HCT116 (cell line): Measurements from ENCODE around the gene UBE3D. TPM values are rescaled to one million over a fixed set of nuclear protein-coding genes. Genes with fewer than 3 reads are reported as not detected.

ENCODE experiments used
- ATAC-seq: fragments of 200-7000 bp; cut with Tn5 transposase; 2 replicates; pipeline ENCODE4 v1.9.1; 2020; ENCODE audit warnings: mild to moderate bottlenecking, moderate library complexity
- BruUV-seq: library from RNA; stranded (reverse); fragments of 400-500 nt; replicated peaks from 2 replicates; lab custom pipeline; 2021; lab: Mats Ljungman, UMichigan
- CTCF ChIA-PET: fragments of 300-600 bp; sonication (Branson Sonifier 250); formaldehyde crosslinking; loops from one replicate; lab custom pipeline; 2021; ENCODE audit warnings: antibody characterized with exemption; lab: Charles Lee
- POLR2A ChIA-PET: fragments of 300-600, 350-600 bp; sonication (Branson Sonifier 250); formaldehyde crosslinking; loops from one replicate; lab custom pipeline; 2021; ENCODE audit warnings: antibody characterized with exemption; lab: Charles Lee
- RAD21 ChIA-PET, 2 experiments: fragments of 300-600 bp; sonication (Branson Sonifier 250); formaldehyde crosslinking; loops; one replicate each; lab custom pipeline; 2023; ENCODE audit warnings: low total read pairs in 2 of 2; ENCODE audit not compliant: uncharacterized antibody in 2 of 2, unreplicated experiment in 2 of 2, low non-redundant PET in 1 of 2; lab: Charles Lee
- DNase-seq: peaks from one replicate; pipeline ENCODE4 v3.0.0-alpha.2; 2010; ENCODE audit warnings: low read depth, low spot score
- H2AFZ ChIP-seq: fragments of 200-600 bp; shearing (Covaris generic), sonication (generic); 2 replicates; pipeline ENCODE4 v1.6.1; 2017; ENCODE audit warnings: low read depth, mixed run types, mixed read lengths, antibody characterized with exemption, low read length; ENCODE audit not compliant: poor library complexity, severe bottlenecking
- H3K27ac ChIP-seq: 2 replicates; pipeline ENCODE4 v1.5.1; 2012; ENCODE audit warnings: low read depth, low read length
- H3K27me3 ChIP-seq: fragments of 200-600 bp; sonication (generic); 2 replicates; pipeline ENCODE4 v1.6.1; 2016; ENCODE audit warnings: mixed run types, low read length, mixed read lengths; ENCODE audit not compliant: insufficient read depth
- H3K36me3 ChIP-seq, 2 experiments: fragments of 200-500 bp in 1 of 2; fragments of 200-600 bp in 1 of 2; sonication (Bioruptor generic) in 1 of 2; sonication (generic) in 1 of 2; 2 replicates each; pipeline versions ENCODE4 v1.5.1 to v1.6.1; 2014 to 2016; ENCODE audit warnings: low read length in 2 of 2, inconsistent platforms in 1 of 2, mixed read lengths in 1 of 2, mixed run types in 1 of 2; ENCODE audit not compliant: insufficient read depth in 2 of 2, control insufficient read depth in 1 of 2
- H3K4me1 ChIP-seq, 2 experiments: fragments of 200-600 bp in 1 of 2; sonication (generic) in 1 of 2; 2 replicates each; pipeline versions ENCODE4 v1.5.1 to v1.6.1; 2012 to 2017; ENCODE audit warnings: low read length in 2 of 2, inconsistent platforms in 1 of 2, mild to moderate bottlenecking in 1 of 2, mixed read lengths in 1 of 2, mixed run types in 1 of 2, moderate library complexity in 1 of 2; ENCODE audit not compliant: insufficient read depth in 2 of 2, control insufficient read depth in 1 of 2
- H3K4me2 ChIP-seq: fragments of 200-600 bp; sonication (generic); 2 replicates; pipeline ENCODE4 v1.6.1; 2017; ENCODE audit warnings: mixed run types, low read length, mixed read lengths
- H3K4me3 ChIP-seq, 2 experiments: fragments of 200-600 bp in 1 of 2; sonication (generic) in 1 of 2; replicated peaks in 1 of 2; 2 replicates each; pipeline ENCODE4 v1.5.1; 2011 to 2016; ENCODE audit warnings: low read length in 2 of 2, control low read depth in 1 of 2, low read depth in 1 of 2, mild to moderate bottlenecking in 1 of 2, mixed read lengths in 1 of 2, mixed run types in 1 of 2
- H3K79me2 ChIP-seq: fragments of 200-600 bp; sonication (generic); 2 replicates; pipeline ENCODE4 v1.6.1; 2017; ENCODE audit warnings: mild to moderate bottlenecking, mixed run types, low read length, moderate library complexity, mixed read lengths; ENCODE audit not compliant: insufficient read depth
- H3K9ac ChIP-seq: fragments of 200-600 bp; sonication (generic); 2 replicates; pipeline ENCODE4 v1.6.1; 2016; ENCODE audit warnings: low read length, mixed read lengths
- H3K9me2 ChIP-seq: fragments of 200-600 bp; sonication (generic), shearing (Covaris generic); 2 replicates; pipeline ENCODE4 v1.6.1; 2017; ENCODE audit warnings: mixed run types, mild to moderate bottlenecking, moderate library complexity; ENCODE audit not compliant: insufficient read depth
- H3K9me3 ChIP-seq, 2 experiments: fragments of 200-500 bp in 1 of 2; fragments of 200-600 bp in 1 of 2; sonication (Bioruptor generic) in 1 of 2; sonication (generic) in 1 of 2; 2 replicates each; pipeline ENCODE4 v1.6.1; 2014 to 2017; ENCODE audit warnings: low read length in 2 of 2, mixed read lengths in 2 of 2, inconsistent platforms in 1 of 2, low read depth in 1 of 2, mild to moderate bottlenecking in 1 of 2, mixed run types in 1 of 2, moderate library complexity in 1 of 2; ENCODE audit not compliant: control insufficient read depth in 1 of 2, insufficient read depth in 1 of 2
- H4K20me1 ChIP-seq: fragments of 200-600 bp; sonication (generic), shearing (Covaris generic); 2 replicates; pipeline ENCODE4 v1.6.1; 2017; ENCODE audit warnings: mixed run types, mild to moderate bottlenecking, moderate library complexity; ENCODE audit not compliant: insufficient read depth
- EZH2 ChIP-seq: fragments of 200-600 bp; sonication (generic); IDR thresholded peaks from 2 replicates; pipeline ENCODE4 v1.6.1; 2017; ENCODE audit warnings: antibody characterized with exemption, mixed run types
- EZH2phosphoT487 ChIP-seq: fragments of 200-600 bp; IDR thresholded peaks from 2 replicates; pipeline ENCODE4 v1.6.1; 2018; ENCODE audit warnings: antibody characterized with exemption, borderline replicate concordance
- FOSL1 ChIP-seq: IDR thresholded peaks from 2 replicates; pipeline ENCODE4 v1.6.1; 2012; ENCODE audit warnings: low read depth
- MAX ChIP-seq: IDR thresholded peaks from 2 replicates; pipeline ENCODE4 v1.6.1; 2012
- REST ChIP-seq: IDR thresholded peaks from 2 replicates; pipeline ENCODE4 v1.6.1; 2012; ENCODE audit warnings: low read depth
- SIN3A ChIP-seq: IDR thresholded peaks from 2 replicates; pipeline ENCODE4 v1.6.1; 2012; ENCODE audit warnings: low read depth
- SP1 ChIP-seq: IDR thresholded peaks from 2 replicates; pipeline ENCODE4 v1.6.1; 2012; ENCODE audit warnings: low read depth
- SRF ChIP-seq: IDR thresholded peaks from 2 replicates; pipeline ENCODE4 v1.6.1; 2012; ENCODE audit warnings: low read depth
- TCF7L2 ChIP-seq: IDR thresholded peaks from 2 replicates; pipeline ENCODE4 v1.7.0; 2011; ENCODE audit warnings: borderline replicate concordance, inconsistent platforms; ENCODE audit not compliant: insufficient read depth, insufficient read length; ENCODE audit errors: extremely low read depth
- intact Hi-C: fragments of 100-400 bp; cut with micrococcal nuclease; formaldehyde crosslinking; loops from 2 replicates; pipeline ENCODE4 v1.10.0; 2022
- total RNA-seq: library from RNA; stranded (reverse); gene quantifications from one replicate; pipeline ENCODE4 v1.2.1, GENCODE V29; 2021; ENCODE audit not compliant: unreplicated experiment
- TF ChIP-seq, protein P1 (sequence below), 3 experiments: fragments of 200-600 bp in 1 of 3; sonication (generic) in 1 of 3; IDR thresholded peaks in 2 of 3; conservative IDR thresholded peaks in 1 of 3; 2 replicates each; pipeline ENCODE4 v1.5.1; 2012 to 2017; ENCODE audit warnings: low read depth in 2 of 3, low read length in 2 of 3, antibody characterized with exemption in 1 of 3, borderline replicate concordance in 1 of 3, control low read depth in 1 of 3, mild to moderate bottlenecking in 1 of 3, mixed read lengths in 1 of 3, mixed run types in 1 of 3, moderate library complexity in 1 of 3; ENCODE audit not compliant: insufficient read depth in 1 of 3
- TF ChIP-seq, protein P2 (sequence below): IDR thresholded peaks from 2 replicates; pipeline ENCODE4 v1.6.1; 2011; ENCODE audit warnings: mild to moderate bottlenecking, low read length, moderate library complexity; ENCODE audit not compliant: insufficient replicate concordance; ENCODE audit errors: extremely low read depth

Gene UBE3D
- total RNA-seq, 1 experiment from 2014 or later, result 9.0 TPM

DNA sequence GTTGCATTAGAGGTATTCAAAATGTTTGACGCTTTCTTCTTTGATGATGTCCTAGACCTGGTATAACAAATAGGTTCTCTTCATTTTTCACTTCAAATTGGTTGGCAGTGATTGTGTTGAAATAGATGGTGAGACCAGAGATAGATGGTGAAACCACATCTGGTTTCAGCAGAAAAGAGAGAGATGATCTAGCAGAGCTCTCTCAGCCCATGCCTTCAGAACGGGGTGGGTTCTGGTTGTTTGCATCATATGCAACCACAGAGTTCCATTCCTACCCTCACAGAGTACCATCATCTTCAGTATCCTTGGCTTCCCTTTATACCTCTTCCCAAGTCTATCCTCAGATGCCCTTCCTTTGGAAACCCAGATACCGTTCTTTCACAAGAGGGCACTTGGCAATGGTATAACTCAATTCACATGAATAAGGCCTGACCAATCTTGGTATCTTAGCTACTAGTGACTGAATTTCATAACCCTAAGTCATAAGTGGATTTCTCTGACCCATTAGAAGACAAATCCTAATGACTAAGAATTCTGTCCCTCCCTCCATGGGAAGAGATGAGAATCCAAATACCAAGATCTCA is 93.7 kb downstream of the UBE3D start:
- RAD21 ChIA-PET, result no interaction called here

More for the DNA sequence above, 93.7 kb downstream of the UBE3D start:
- H2AFZ ChIP-seq, result no peak overlapping the region
- no peak for TF ChIP-seq EZH2phosphoT487
- no peak for TF ChIP-seq TCF7L2
- no peak for TF ChIP-seq SIN3A
- TF ChIP-seq, protein P1, sequence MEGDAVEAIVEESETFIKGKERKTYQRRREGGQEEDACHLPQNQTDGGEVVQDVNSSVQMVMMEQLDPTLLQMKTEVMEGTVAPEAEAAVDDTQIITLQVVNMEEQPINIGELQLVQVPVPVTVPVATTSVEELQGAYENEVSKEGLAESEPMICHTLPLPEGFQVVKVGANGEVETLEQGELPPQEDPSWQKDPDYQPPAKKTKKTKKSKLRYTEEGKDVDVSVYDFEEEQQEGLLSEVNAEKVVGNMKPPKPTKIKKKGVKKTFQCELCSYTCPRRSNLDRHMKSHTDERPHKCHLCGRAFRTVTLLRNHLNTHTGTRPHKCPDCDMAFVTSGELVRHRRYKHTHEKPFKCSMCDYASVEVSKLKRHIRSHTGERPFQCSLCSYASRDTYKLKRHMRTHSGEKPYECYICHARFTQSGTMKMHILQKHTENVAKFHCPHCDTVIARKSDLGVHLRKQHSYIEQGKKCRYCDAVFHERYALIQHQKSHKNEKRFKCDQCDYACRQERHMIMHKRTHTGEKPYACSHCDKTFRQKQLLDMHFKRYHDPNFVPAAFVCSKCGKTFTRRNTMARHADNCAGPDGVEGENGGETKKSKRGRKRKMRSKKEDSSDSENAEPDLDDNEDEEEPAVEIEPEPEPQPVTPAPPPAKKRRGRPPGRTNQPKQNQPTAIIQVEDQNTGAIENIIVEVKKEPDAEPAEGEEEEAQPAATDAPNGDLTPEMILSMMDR (IDR thresholded peaks at IDR 0.05 in 2 of 3, conservative IDR thresholded peaks at IDR 0.05 in 1 of 3; ENCODE audit: borderline replicate concordance in 1 of 3, insufficient read depth in 1 of 3, low read depth in 2 of 3, low read length in 2 of 3), result no peak
- TF ChIP-seq FOSL1, result no peak
- no peak for TF ChIP-seq MAX
- TF ChIP-seq REST, result no peak
- TF ChIP-seq SP1, result no peak
- TF ChIP-seq EZH2, result no peak
- TF ChIP-seq SRF, result no peak
- TF ChIP-seq, protein P2, sequence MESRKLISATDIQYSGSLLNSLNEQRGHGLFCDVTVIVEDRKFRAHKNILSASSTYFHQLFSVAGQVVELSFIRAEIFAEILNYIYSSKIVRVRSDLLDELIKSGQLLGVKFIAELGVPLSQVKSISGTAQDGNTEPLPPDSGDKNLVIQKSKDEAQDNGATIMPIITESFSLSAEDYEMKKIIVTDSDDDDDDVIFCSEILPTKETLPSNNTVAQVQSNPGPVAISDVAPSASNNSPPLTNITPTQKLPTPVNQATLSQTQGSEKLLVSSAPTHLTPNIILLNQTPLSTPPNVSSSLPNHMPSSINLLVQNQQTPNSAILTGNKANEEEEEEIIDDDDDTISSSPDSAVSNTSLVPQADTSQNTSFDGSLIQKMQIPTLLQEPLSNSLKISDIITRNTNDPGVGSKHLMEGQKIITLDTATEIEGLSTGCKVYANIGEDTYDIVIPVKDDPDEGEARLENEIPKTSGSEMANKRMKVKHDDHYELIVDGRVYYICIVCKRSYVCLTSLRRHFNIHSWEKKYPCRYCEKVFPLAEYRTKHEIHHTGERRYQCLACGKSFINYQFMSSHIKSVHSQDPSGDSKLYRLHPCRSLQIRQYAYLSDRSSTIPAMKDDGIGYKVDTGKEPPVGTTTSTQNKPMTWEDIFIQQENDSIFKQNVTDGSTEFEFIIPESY, result no peak
- TF ChIP-seq, all 23 proteins: peak for 0
- ChIA-PET POLR2A (no interaction called here), CTCF (no interaction called here)
- no peak for ATAC-seq
- no TSS peak for BruUV-seq
- Histone ChIP-seq H3K4me3 (no peak overlapping the region), H3K36me3 (no peaks in the 10 kb centered on the region), H3K9me3 (no peaks in the 10 kb centered on the region), H3K27ac (no peak overlapping the region), H4K20me1 (no peaks in the 10 kb centered on the region), H3K9ac (no peak overlapping the region), H3K4me2 (no peak overlapping the region), H3K9me2 (no peaks in the 10 kb centered on the region), H3K79me2 (no peaks in the 10 kb centered on the region), H3K4me1 (no peaks in the 10 kb centered on the region), H3K27me3 (no peaks in the 10 kb centered on the region)
- no peak for DNase-seq
- intact Hi-C loops, result no loop called here
